Neuron (in vitro differentiated cells): ENCODE measurements around the gene INPP4A.

Experiments used
- H2AFZ ChIP-seq: one replicate; pipeline ENCODE4 v1.6.1; 2013; ENCODE audit warnings: low read depth, mild to moderate bottlenecking, inconsistent platforms, low read length, moderate library complexity
- H3K27me3 ChIP-seq: one replicate; pipeline ENCODE4 v1.6.1; 2013; ENCODE audit warnings: low read length; ENCODE audit not compliant: insufficient read depth
- H3K36me3 ChIP-seq: one replicate; pipeline ENCODE4 v1.6.1; 2013; ENCODE audit warnings: low read length; ENCODE audit not compliant: insufficient read depth
- H3K4me1 ChIP-seq: one replicate; pipeline ENCODE4 v1.6.1; 2013; ENCODE audit warnings: low read length; ENCODE audit not compliant: insufficient read depth
- H3K4me3 ChIP-seq: 2 replicates; pipeline ENCODE4 v1.5.1; 2013; ENCODE audit warnings: mild to moderate bottlenecking, low read length, moderate library complexity
- H3K9me3 ChIP-seq: one replicate; pipeline ENCODE4 v1.6.1; 2013; ENCODE audit warnings: low read length

Gene INPP4A

DNA sequence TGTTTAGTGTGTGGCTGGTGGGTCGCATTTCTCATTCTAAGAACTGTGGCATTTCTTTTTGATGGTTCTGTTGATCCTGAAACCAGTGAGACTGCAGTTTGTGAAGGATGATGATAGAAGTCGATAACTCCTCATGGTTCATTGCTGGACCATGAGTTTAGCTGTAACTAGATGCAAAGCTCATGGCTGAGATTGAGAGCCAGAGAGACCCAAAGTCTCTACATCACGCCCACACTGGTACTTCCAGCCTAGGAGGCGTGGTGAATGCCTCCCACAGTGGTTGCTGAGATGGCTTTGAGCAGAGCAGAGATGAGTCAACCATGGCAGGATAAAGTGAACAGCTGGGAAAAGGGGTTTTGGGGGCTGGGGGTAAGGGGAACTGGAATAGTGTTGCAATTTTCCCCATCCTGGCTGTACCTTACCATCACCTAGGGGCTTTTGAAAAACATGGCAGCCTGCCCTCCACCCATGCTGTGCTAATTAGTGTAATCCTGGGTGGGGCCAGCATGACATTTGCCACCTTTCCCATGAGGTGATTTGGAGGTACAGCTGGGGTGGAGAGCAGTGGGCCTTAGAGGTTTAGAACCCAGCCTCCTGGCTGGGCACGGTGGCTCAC is 24.1 kb downstream of the INPP4A start:
- H3K36me3 ChIP-seq: no peaks in the 10 kb centered on the region
- H2AFZ ChIP-seq: no peak overlapping the region
- H3K9me3 ChIP-seq: peaks cover 5% of the 10 kb centered on the region
- no peak overlapping the region for H3K4me3 ChIP-seq
- H3K27me3 ChIP-seq: no peaks in the 10 kb centered on the region
- no peaks in the 10 kb centered on the region for H3K4me1 ChIP-seq

- no peak overlapping the region for H3K4me3 ChIP-seq
- no peaks in the 10 kb centered on the region for H3K27me3 ChIP-seq
- H2AFZ ChIP-seq: no peak overlapping the region
- H3K9me3 ChIP-seq: peaks cover 5% of the 10 kb centered on the region
- H3K4me1 ChIP-seq: no peaks in the 10 kb centered on the region
- no peaks in the 10 kb centered on the region for H3K36me3 ChIP-seq
These were observed 25.3 kb downstream of the INPP4A start for GRCh38 chr2:98469862-98470544.

DNA sequence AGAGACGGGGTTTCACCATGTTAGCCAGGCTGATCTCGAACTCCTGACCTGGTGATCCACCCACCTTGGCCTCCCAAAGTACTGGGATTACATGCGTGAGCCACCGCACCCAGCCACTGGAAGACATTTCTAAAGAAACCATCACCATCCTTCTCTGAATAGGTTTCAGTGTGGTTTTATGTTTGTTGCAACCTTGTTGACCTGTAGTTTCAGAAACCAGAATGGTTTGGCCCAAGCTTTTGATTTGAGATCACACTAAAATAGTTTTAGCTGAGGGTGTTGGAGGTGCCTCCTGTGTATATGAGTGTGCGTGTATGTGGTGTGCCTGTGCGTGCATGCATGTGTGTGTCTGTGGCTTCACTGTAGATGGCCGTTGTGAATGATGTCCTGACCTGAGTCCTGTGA is 26.2 kb downstream of the INPP4A start:
- Histone ChIP-seq H3K4me3 (no peak overlapping the region), H3K36me3 (no peaks in the 10 kb centered on the region), H3K9me3 (peaks cover 5% of the 10 kb centered on the region), H2AFZ (no peak overlapping the region), H3K4me1 (no peaks in the 10 kb centered on the region), H3K27me3 (no peaks in the 10 kb centered on the region)

GRCh38 chr2:98471402-98472131 is 26.9 kb downstream of the INPP4A start:
- H3K4me3 ChIP-seq: no peak overlapping the region
- no peaks in the 10 kb centered on the region for H3K27me3 ChIP-seq

GRCh38 chr2:98472132-98472650 is 27.5 kb downstream of the INPP4A start:
- no peak overlapping the region for H3K4me3 ChIP-seq

More at GRCh38 chr2:98471402-98472131, 26.9 kb downstream of the INPP4A start:
- Histone ChIP-seq H3K4me1 (no peaks in the 10 kb centered on the region), H2AFZ (no peak overlapping the region), H3K9me3 (peaks cover 3% of the 10 kb centered on the region), H3K36me3 (no peaks in the 10 kb centered on the region)

GRCh38 chr2:98472961-98473746 is 28.5 kb downstream of the INPP4A start:
- Histone ChIP-seq H3K27me3 (no peaks in the 10 kb centered on the region), H2AFZ (no peak overlapping the region), H3K9me3 (peaks cover 3% of the 10 kb centered on the region), H3K4me3 (no peak overlapping the region), H3K4me1 (no peaks in the 10 kb centered on the region), H3K36me3 (no peaks in the 10 kb centered on the region)

More at GRCh38 chr2:98472132-98472650, 27.5 kb downstream of the INPP4A start:
- H3K9me3 ChIP-seq: peaks cover 3% of the 10 kb centered on the region
- no peaks in the 10 kb centered on the region for H3K36me3 ChIP-seq
- no peaks in the 10 kb centered on the region for H3K4me1 ChIP-seq
- H3K27me3 ChIP-seq: no peaks in the 10 kb centered on the region
- no peak overlapping the region for H2AFZ ChIP-seq

DNA sequence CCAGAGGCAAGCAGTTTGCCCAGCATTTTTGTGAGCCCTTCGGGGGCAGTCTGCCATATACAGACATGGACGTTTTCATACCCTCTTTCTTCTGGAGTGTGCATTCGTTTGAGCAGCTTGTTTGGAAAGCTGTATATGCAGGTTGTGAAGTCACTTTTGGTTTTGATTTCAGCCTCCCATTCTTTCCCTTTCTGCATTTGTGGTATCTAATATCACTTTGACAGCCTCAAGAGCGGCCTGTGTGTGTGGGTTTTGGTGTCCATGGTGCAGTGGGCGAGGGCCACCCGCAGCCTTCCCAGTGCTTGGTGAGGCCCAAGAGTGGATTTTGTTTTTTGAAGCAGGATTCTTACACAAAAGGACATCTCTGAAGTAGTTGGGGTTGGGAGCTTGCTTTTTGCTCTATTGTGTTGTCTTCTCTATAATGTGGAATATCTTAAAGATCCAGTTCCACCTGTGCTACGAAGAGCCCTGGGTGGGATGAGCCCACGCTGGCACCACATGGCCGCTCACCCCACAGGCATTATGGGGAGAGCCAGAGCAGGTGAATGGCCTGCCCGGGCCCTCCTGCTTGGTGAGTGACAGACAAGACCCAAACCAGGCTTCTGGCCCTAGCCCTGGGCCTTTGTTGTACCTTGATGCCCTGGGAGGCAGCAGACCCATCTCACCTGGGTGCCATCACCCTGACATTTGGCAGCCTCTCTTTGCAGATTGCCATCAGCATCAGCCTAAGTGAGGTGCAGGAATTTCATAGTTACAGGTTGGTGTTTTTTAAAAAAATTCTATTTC is 29.5 kb downstream of the INPP4A start:
- Histone ChIP-seq H3K9me3 (peaks cover 3% of the 10 kb centered on the region), H3K36me3 (no peaks in the 10 kb centered on the region), H2AFZ (no peak overlapping the region), H3K4me1 (no peaks in the 10 kb centered on the region), H3K27me3 (no peaks in the 10 kb centered on the region), H3K4me3 (no peak overlapping the region)

DNA sequence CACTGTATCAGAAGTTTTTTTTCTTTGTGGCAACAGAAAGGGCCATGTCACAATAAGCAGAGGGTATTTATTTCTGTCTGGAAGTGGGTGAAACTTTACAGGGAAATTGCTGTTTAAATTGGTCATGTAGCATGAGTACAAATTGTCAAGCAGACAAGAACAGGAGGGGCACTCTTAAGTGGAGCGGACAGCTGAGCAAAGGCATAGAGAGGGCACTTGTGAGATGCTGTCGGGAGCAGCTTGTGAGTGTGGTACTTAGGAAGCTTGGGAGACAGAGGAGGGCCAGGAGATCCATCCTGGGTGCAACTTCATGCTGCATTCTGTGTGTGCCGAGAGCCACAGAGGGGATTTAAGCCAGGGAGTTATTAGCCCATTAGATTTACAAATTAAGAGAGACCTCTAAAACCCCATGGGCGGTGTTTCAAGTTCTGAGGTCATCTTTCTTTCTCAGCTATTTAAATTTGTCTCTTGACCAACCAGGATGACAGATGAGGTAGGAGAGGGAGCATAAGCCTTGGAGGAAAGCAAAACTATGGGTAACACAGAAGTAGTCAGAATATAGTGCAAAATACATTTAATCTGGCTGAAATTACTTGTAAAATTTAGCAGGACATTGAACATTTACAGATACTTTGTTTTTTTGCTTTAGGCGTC is 30.4 kb downstream of the INPP4A start:
- Histone ChIP-seq H3K36me3 (no peaks in the 10 kb centered on the region), H2AFZ (no peak overlapping the region), H3K4me3 (no peak overlapping the region), H3K27me3 (no peaks in the 10 kb centered on the region), H3K4me1 (no peaks in the 10 kb centered on the region), H3K9me3 (peaks cover 3% of the 10 kb centered on the region)

GRCh38 chr2:98476192-98476868 is 31.7 kb downstream of the INPP4A start:
- Histone ChIP-seq H3K4me1 (no peaks in the 10 kb centered on the region), H3K27me3 (no peaks in the 10 kb centered on the region), H3K4me3 (no peak overlapping the region), H3K9me3 (no peaks in the 10 kb centered on the region), H2AFZ (no peak overlapping the region), H3K36me3 (no peaks in the 10 kb centered on the region)

DNA sequence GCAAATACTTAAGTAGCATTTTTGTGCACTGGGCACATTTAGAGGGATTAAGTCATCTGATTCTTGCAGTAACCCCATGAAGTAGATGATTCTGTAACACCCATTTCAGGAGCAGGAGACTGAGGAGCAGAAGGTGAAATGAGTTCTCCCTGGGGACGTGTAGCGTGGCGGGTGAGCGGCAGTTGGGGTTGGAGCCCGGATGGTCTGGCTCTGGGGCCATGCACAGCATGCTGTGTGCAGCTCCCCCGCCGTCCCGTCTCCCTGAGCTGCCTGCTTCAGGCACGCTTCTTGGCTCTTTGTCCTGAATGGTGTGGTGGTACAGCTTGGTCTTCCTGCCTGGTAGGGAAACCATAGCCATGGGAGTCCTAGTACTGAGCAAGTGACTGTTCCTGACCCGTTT is 32.4 kb downstream of the INPP4A start:
- H3K36me3 ChIP-seq: no peaks in the 10 kb centered on the region
- H2AFZ ChIP-seq: no peak overlapping the region
- H3K9me3 ChIP-seq: no peaks in the 10 kb centered on the region
- no peaks in the 10 kb centered on the region for H3K4me1 ChIP-seq
- no peak overlapping the region for H3K4me3 ChIP-seq
- H3K27me3 ChIP-seq: no peaks in the 10 kb centered on the region

GRCh38 chr2:98477506-98477905 is 32.8 kb downstream of the INPP4A start:
- no peak overlapping the region for H3K4me3 ChIP-seq
- no peaks in the 10 kb centered on the region for H3K4me1 ChIP-seq
- H2AFZ ChIP-seq: no peak overlapping the region
- no peaks in the 10 kb centered on the region for H3K9me3 ChIP-seq
- H3K36me3 ChIP-seq: no peaks in the 10 kb centered on the region
- no peaks in the 10 kb centered on the region for H3K27me3 ChIP-seq
